ENCODE data around the gene AGBL5. TPM values are rescaled to one million over a fixed set of nuclear protein-coding genes. Genes with fewer than 3 reads are reported as not detected.
"Not testable (repeated sequence)": the region's sequence is repeated elsewhere in the genome, so short reads cannot be mapped to it uniquely, and the experiment has no call there.

AGBL5 gene
- total RNA-seq, 2 experiments from 2014 or later = 12.5 to 14.5 TPM

DNA sequence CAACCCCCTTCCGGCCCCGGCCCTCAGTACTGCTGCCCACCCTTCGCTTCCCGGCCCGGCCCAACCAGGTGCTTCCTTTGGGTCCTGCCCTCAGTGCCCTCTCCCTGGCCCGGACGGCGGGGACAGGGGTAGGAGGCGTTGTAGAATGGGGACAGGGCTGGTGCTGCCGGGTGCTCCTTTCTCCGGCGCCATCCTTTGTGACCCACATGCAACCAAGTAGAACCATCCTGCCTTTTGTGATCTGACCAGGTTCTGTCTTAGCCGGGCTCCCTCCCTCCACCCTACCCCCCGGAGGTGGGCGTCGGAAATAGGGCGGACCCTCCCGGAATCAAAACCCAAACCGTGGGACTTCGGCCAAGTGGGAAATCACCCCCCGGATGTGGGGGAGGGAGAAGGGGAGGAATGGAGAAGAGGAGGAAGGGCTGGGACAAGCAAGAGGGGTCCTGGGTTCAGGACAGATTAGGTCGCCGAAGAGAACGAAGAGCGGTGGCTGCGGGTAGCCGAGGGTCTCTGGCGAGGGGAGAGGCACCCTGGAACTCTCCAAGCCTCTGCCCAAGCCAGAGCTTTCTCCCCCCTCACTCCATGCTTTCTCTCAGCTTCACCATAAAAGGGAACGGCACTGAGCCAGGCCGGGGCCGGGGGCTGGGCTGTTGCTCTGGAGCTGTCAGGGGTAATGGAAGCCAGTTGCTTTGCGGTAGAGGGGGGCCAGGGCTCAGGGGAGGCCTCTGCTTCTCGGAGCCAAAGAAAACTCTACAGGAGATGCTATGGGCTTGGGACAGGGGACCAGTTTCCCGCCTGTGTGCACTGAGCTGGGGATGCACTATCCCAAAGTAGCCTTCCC is 20.7 kb downstream of the AGBL5 start:
- DNase-seq = peak; percentile 65
- peak; percentile 27 for ATAC-seq
- H3K4me1 Mint-ChIP-seq = peaks cover 71% of the 10 kb centered on the region
- intact Hi-C loops (cut with DNase I, micrococcal nuclease) = loop anchor here (1.0 to 10.0 kb wide), 14 partner anchors 9 to 1397 kb away; partner anchors contain the start of genes ADGRF3 (in 1 of the 2), AGBL5 (in 1 of the 2), ATRAID (in 1 of the 2) and CAD (in 1 of the 2)
- ChIA-PET POLR2A (interaction anchor here (0.6 to 2.2 kb wide), 6 partner anchors 9 to 38 kb away, joined by 3 to 15 read pairs (median 4); partner anchors contain the start of gene AGBL5), CTCF (interaction anchor here (0.6 to 2.5 kb wide), 12 partner anchors 9 to 146 kb away, joined by 3 to 24 read pairs (median 4); partner anchors contain the start of genes AGBL5 and KHK)
- H3K9me3 Mint-ChIP-seq (ENCODE audit: low read depth) = no peaks in the 10 kb centered on the region
- H3K27ac Mint-ChIP-seq = peak overlapping the region; percentile 89
- H3K36me3 Mint-ChIP-seq (ENCODE audit: low read depth) = peaks cover 33% of the 10 kb centered on the region
- H3K27me3 Mint-ChIP-seq = no peaks in the 10 kb centered on the region
- peak overlapping the region; percentile 80 for H3K4me3 Mint-ChIP-seq

DNA sequence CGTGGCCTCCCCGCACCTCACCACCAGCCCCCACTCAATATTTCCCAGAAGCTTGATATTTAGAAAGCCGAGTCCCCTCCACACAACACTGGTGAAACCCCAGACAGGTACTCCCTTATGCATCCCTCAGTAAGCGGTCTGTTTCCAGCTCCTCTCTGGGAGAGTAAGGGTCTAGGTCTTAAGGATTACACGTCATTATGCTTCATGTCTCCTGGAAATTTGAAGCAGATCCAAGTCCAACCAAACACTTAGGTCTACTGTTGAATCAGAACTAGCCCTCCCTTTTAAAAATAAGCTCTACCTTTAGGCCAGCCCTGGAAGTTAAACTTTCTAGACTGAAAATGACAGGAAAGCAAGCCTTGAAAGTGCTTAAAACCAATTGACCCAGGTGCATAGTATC is 21.5 kb downstream of the AGBL5 start:
- ATAC-seq (no peak), DNase-seq (no peak)
- intact Hi-C loops (cut with DNase I, micrococcal nuclease) = loop anchor here (1.0 to 10.0 kb wide), 3 partner anchors 8 to 1398 kb away; partner anchors contain the start of genes ADGRF3 (in 1 of the 2), DTNB (in 1 of the 2) and SELENOI (in 1 of the 2)
- peak overlapping the region; percentile 80 for H3K4me3 Mint-ChIP-seq
- peak overlapping the region; percentile 89 for H3K27ac Mint-ChIP-seq
- no peaks in the 10 kb centered on the region for H3K9me3 Mint-ChIP-seq (ENCODE audit: low read depth)
- ChIA-PET POLR2A (interaction anchor here (0.8 to 2.2 kb wide), 2 partner anchors 8 to 21 kb away, joined by 3 to 15 read pairs; partner anchors contain the start of gene AGBL5), CTCF (interaction anchor here (0.8 to 2.5 kb wide), 8 partner anchors 8 to 146 kb away, joined by 3 to 24 read pairs (median 4); partner anchors contain the start of genes AGBL5 and KHK)
- H3K4me1 Mint-ChIP-seq = peaks cover 72% of the 10 kb centered on the region
- no peaks in the 10 kb centered on the region for H3K27me3 Mint-ChIP-seq
- H3K36me3 Mint-ChIP-seq (ENCODE audit: low read depth) = peaks cover 27% of the 10 kb centered on the region

DNA sequence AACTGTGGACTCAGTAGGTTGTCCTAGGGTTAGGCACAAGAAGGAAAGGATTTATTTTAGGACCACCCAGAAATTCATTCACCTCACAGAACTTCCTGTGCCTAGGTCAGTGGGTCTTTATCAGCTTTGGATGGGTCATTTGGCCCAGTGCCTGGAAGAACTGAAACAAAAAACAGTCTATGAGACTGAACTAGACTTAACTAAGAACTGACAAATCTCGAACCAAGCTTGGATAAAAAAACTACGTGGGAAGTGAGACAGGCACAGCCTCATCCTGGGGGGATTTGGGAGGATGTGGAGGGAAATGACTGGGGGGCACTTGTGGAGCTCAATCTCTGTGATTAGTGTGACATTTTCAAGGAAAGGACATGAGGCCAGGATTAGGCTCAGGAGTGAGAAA is 22.3 kb downstream of the AGBL5 start:
- Mint-ChIP-seq H3K36me3 (ENCODE audit: low read depth) (peaks cover 21% of the 10 kb centered on the region), H3K4me1 (peaks cover 67% of the 10 kb centered on the region), H3K27ac (peak overlapping the region; percentile 70), H3K9me3 (ENCODE audit: low read depth) (no peaks in the 10 kb centered on the region), H3K4me3 (no peak overlapping the region), H3K27me3 (no peaks in the 10 kb centered on the region)
- intact Hi-C loops (cut with DNase I, micrococcal nuclease) = loop anchor here in 1 of 2 experiments (5.0 to 10.0 kb wide), 2 partner anchors 726 to 1399 kb away; partner anchors contain the start of genes ADGRF3, DTNB and SELENOI
- CTCF ChIA-PET = interaction anchor here (0.7 to 1.9 kb wide), 4 partner anchors 13 to 77 kb away, joined by 3 to 14 read pairs (median 3); partner anchors contain the start of gene KHK
- DNase-seq (no peak), ATAC-seq (no peak)
- POLR2A ChIA-PET = no interaction called here

DNA sequence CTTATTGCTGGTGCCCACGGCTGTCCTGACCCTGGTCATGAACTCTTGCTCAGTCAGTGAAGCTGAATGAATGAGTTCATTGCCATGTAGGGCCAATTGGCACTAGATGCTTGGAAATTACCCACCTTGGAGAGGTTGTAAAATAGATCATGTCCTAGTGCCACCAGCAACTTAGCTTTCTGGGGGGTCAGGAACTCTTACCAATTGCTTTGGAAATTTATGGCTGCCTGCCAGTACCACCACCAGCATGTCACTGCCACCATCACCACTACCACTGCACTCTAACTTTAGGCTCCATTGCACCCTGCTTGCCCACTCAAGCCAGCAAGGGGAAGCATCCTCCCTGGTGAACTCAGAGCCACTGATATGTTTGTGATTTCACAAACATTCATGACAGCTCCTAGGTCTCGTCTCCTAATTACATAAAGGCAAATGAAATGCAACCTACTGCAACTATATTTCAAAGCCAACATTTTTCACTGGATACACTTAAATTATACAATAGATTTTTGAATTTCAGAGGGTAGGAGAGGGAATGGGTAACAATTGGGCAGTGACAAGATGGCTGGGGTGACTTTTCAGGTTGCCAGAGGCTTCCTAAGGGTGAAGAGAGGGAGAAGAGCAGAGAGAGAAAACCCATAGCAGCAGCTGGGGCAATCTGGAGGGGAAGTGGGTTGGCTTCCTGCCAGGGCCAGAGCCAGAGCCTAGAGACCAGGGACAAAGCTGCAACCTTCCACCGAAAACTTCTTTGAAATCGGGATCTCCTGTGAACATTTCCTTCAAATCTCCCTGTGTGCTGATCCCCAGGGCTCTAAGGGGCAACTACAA is 23.5 kb downstream of the AGBL5 start:
- H3K4me1 Mint-ChIP-seq = peaks cover 56% of the 10 kb centered on the region
- H3K27ac Mint-ChIP-seq = peak overlapping the region; percentile 77
- peak; percentile 62 for DNase-seq
- ChIA-PET CTCF (interaction anchor here (0.8 to 1.9 kb wide), 2 partner anchors 10 to 12 kb away, joined by 3 to 14 read pairs; partner anchors contain the start of gene KHK), POLR2A (no interaction called here)
- H3K36me3 Mint-ChIP-seq (ENCODE audit: low read depth) = peaks cover 11% of the 10 kb centered on the region
- no peak overlapping the region for H3K4me3 Mint-ChIP-seq
- no peaks in the 10 kb centered on the region for H3K27me3 Mint-ChIP-seq
- intact Hi-C loops (cut with DNase I, micrococcal nuclease) = loop anchor here in 1 of 2 experiments (5.0 to 10.0 kb wide), 2 partner anchors 728 to 1400 kb away; partner anchors contain the start of genes ADGRF3, DTNB and SELENOI
- H3K9me3 Mint-ChIP-seq (ENCODE audit: low read depth) = no peaks in the 10 kb centered on the region
- no peak for ATAC-seq

DNA sequence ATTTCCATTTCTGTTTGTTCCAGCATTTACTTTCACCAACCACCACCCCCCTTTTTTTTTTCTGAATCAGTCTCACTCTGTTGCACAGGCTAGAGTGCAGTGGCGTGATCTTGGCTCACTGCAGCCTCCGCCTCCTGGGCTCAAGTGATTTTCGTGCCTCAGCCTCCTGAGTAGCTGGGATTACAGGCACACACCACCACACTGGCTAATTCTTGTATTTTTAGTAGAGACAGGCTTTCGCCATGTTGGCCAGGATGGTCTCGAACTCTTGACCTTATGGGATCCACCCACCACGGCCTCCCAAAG is 24.1 kb downstream of the AGBL5 start:
- H3K36me3 Mint-ChIP-seq (ENCODE audit: low read depth); H3K9me3 Mint-ChIP-seq (ENCODE audit: low read depth); POLR2A ChIA-PET; H3K4me3 Mint-ChIP-seq; ATAC-seq; H3K27me3 Mint-ChIP-seq: not testable (repeated sequence)
- Mint-ChIP-seq H3K27ac (peak overlapping the region; percentile 77), H3K4me1 (peaks cover 57% of the 10 kb centered on the region)
- intact Hi-C loops (cut with DNase I, micrococcal nuclease) = loop anchor here in 1 of 2 experiments (10.0 kb wide), 1 partner anchor 1401 kb away; the partner anchor contains the start of gene DTNB
- peak; percentile 52 for DNase-seq
- CTCF ChIA-PET = interaction anchor here (0.8 kb wide), 1 partner anchor 10 kb away, joined by 3 read pairs; no protein-coding TSS in a partner anchor

DNA sequence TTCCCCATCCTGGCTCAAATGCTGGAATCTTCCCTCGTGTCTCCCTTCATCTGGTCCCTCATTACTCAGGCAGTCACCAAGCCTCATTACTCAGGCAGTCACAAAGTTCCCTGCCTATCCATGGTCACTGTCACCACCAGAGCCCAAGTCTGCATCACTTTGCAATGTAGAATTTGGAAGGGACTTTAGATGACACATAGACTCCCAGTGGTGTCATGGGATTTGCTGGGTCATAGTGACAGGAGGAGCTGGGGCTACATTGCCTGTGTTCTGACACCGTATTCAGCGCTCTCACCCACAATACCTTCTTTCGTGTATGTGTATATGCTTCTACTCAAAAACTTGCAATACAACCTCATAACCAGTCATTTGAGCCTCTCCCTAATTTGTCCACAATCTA is 24.9 kb downstream of the AGBL5 start:
- DNase-seq = no peak
- CTCF ChIA-PET = no interaction called here
- POLR2A ChIA-PET = interaction anchor here (0.6 kb wide), 1 partner anchor 8 kb away, joined by 4 read pairs; no protein-coding TSS in a partner anchor
- no peaks in the 10 kb centered on the region for H3K27me3 Mint-ChIP-seq
- H3K27ac Mint-ChIP-seq = peak overlapping the region; percentile 74
- H3K9me3 Mint-ChIP-seq (ENCODE audit: low read depth) = no peaks in the 10 kb centered on the region
- H3K4me3 Mint-ChIP-seq = no peak overlapping the region
- no peaks in the 10 kb centered on the region for H3K36me3 Mint-ChIP-seq (ENCODE audit: low read depth)
- ATAC-seq = no peak
- peaks cover 62% of the 10 kb centered on the region for H3K4me1 Mint-ChIP-seq
- intact Hi-C loops (cut with DNase I, micrococcal nuclease) = loop anchor here in 1 of 2 experiments (10.0 kb wide), 1 partner anchor 1402 kb away; the partner anchor contains the start of gene DTNB

DNA sequence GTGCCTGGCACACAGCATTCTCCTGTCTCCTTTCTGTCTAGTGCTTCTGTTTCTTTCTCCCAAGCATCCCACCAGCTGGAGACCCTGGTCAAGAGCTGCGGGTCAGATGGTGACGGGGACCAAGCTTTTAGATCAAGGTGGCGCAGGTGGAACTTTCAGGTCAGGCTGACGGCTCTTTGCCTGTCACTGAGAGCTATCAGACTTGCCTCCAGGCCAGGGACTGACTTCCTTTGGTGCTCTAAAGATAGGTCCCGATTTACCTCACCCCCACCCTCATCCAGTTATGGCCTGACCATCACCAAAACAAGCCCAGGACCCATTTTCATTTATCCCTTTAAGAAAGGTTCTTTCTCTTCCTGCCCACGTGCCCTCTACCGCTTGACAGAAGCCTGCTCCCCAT is 25.8 kb downstream of the AGBL5 start:
- H3K4me3 Mint-ChIP-seq = no peak overlapping the region
- peaks cover 65% of the 10 kb centered on the region for H3K4me1 Mint-ChIP-seq

DNA sequence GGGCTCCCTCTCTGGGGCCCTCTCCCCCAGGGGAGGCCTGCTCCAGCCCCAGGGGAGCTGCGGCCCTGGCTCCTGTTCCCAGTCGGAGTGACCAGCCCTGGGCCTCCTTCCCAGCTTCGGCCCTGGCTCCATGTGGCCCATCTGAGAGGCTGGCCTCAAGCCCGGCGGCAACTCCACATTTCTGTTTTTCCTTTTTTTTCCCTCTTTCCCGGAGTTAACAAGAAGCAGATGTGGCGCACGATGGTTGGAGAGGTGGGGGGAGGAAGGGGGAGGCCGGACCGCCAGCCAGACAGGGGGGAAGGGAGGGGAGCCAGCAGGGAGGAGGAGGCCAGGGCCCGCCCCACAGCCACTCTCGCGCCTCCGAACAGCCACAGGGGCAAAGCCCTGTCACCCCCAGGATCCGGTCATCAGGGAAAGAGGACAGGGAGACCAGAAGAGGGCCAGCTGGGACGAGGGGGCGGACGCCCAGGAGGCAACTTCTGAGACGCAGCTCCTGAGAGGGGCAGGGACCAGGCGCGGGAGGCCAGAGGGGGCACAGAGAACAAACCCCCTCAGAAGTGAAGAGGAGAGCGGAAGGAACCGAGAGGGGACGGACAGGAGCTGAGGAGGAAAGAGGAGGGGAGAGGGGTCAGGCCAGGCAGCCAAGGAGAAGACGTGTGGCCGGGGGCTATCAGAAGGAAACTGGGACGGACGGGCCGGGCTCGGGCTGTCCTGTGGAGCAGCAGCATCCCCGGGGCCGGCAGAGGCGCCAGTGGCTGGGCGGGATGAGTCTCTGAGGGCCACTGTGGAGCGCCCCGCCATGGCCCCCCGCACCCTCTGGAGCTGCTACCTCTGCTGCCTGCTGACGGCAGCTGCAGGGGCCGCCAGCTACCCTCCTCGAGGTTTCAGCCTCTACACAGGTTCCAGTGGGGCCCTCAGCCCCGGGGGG is 27.1 kb downstream of the AGBL5 start, which contains the start of gene EMILIN1:
Gene EMILIN1 (plus strand): TSS at position 349 of the 928 bp plus-strand sequence. CDS start 451 bp downstream, at position 800.
- H3K27me3 Mint-ChIP-seq = no peaks in the 10 kb centered on the region
- no peaks in the 10 kb centered on the region for H3K36me3 Mint-ChIP-seq (ENCODE audit: low read depth)
- no peak for DNase-seq
- intact Hi-C loops (cut with DNase I, micrococcal nuclease) = loop anchor here in 1 of 2 experiments (10.0 kb wide), 1 partner anchor 1404 kb away; the partner anchor contains the start of gene DTNB
- no peak for ATAC-seq
- no peaks in the 10 kb centered on the region for H3K9me3 Mint-ChIP-seq (ENCODE audit: low read depth)
- ChIA-PET POLR2A (interaction anchor here (0.6 kb wide), 1 partner anchor 56 kb away, joined by 3 read pairs; the partner anchor contains the start of gene PREB), CTCF (interaction anchor here (0.8 to 1.8 kb wide), 2 partner anchors 133 to 224 kb away, joined by 3 to 4 read pairs; partner anchors contain the start of gene ATRAID)
- H3K27ac Mint-ChIP-seq = peak within 1 kb of the TSS; percentile 55
- peaks cover 52% of the 10 kb centered on the region for H3K4me1 Mint-ChIP-seq
- no peak within 1 kb of the TSS for H3K4me3 Mint-ChIP-seq

More for the DNA sequence above, 25.8 kb downstream of the AGBL5 start:
- CTCF ChIA-PET = interaction anchor here (0.6 kb wide), 1 partner anchor 26 kb away, joined by 3 read pairs; the partner anchor contains the start of gene AGBL5
- intact Hi-C loops (cut with DNase I, micrococcal nuclease) = loop anchor here in 1 of 2 experiments (10.0 kb wide), 1 partner anchor 1402 kb away; the partner anchor contains the start of gene DTNB
- no peak for ATAC-seq
- no peak for DNase-seq
- POLR2A ChIA-PET = interaction anchor here (0.6 kb wide), 1 partner anchor 9 kb away, joined by 4 read pairs; no protein-coding TSS in a partner anchor
- Mint-ChIP-seq H3K36me3 (ENCODE audit: low read depth) (no peaks in the 10 kb centered on the region), H3K9me3 (ENCODE audit: low read depth) (no peaks in the 10 kb centered on the region), H3K27me3 (no peaks in the 10 kb centered on the region), H3K27ac (peak overlapping the region; percentile 55)

DNA sequence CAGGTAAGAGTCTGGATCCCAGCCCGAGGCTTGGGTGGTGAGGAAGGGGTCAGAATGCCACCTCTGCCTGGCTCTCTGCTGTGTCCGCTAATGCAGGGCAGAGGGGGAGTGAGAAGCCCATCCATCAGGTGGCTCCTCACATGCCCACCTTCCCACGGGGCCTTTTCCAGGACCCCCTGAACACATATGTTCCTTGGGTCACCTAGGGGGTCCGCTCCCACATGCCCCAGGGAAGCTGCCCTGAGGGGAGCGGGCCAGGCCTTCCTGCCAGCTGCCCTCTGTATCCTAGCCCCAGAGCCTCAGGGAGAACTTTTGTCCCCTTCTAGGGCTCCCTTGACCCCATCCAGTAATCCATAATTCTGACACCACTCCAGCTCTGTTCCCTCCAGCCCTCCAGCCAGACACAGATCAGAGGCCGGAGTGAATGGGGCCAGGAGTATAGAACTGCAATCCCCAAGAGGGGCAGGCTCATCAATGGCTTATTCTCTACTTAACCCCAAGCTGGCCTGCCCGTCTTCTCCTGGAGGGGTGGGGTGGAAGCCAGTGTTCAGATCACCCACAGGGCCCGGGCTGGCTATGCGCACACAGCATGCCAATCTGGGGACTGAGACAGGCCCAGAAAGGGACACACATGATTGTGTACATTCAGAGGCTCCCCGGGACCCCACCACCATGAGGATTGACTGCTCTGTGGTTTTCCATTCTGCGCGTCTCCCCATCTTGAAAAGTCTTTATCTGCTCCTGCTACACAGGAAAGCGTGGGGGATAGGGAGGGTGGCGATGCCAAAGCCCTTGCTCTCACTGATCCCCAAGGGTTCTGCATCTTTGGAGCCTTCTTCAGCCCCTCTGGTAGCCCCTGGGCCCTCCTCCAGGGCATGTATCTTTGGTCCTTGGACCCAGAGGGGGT is 28.0 kb downstream of the AGBL5 start:
- POLR2A ChIA-PET = no interaction called here
- no peak overlapping the region for H3K4me3 Mint-ChIP-seq
- no peak for ATAC-seq
- intact Hi-C loops (cut with DNase I, micrococcal nuclease) = loop anchor here in 1 of 2 experiments (10.0 kb wide), 1 partner anchor 1405 kb away; the partner anchor contains the start of gene DTNB
- DNase-seq = no peak
- peak overlapping the region; percentile 83 for H3K27ac Mint-ChIP-seq
- H3K9me3 Mint-ChIP-seq (ENCODE audit: low read depth) = no peaks in the 10 kb centered on the region
- no peaks in the 10 kb centered on the region for H3K36me3 Mint-ChIP-seq (ENCODE audit: low read depth)
- CTCF ChIA-PET = interaction anchor here (0.8 to 2.0 kb wide), 4 partner anchors 7 to 223 kb away, joined by 3 to 24 read pairs (median 6); partner anchors contain the start of genes ATRAID and OST4
- peaks cover 43% of the 10 kb centered on the region for H3K4me1 Mint-ChIP-seq
- no peaks in the 10 kb centered on the region for H3K27me3 Mint-ChIP-seq

Measured in activated CD4-positive, alpha-beta T cell treated with anti-CD3 and anti-CD28 coated beads for 36 hours (primary cell).